H9 (cell line): Measurements from ENCODE around the gene PCDH17. TPM values are rescaled to one million over a fixed set of nuclear protein-coding genes. Genes with fewer than 3 reads are reported as not detected.

Experiments used
- DNase-seq: peaks from one replicate; pipeline ENCODE4 v3.0.0-alpha.2; 2017
- H2AFZ ChIP-seq: one replicate; pipeline ENCODE4 v1.6.1; 2013; ENCODE audit warnings: mild to moderate bottlenecking, low read length, control low read depth, moderate library complexity
- H2AK5ac ChIP-seq: 2 replicates; pipeline ENCODE4 v1.6.1; 2013; ENCODE audit warnings: low read length, control low read depth, mixed read lengths; ENCODE audit not compliant: insufficient read length
- H2BK120ac ChIP-seq: one replicate; pipeline ENCODE4 v1.6.1; 2013; ENCODE audit warnings: low read depth, mild to moderate bottlenecking, low read length, control low read depth, inconsistent platforms; ENCODE audit not compliant: poor library complexity, severe bottlenecking
- H2BK12ac ChIP-seq: 2 replicates; pipeline ENCODE4 v1.6.1; 2013; ENCODE audit warnings: low read length, control low read depth, mixed read lengths, low read depth; ENCODE audit not compliant: insufficient read length
- H2BK15ac ChIP-seq: 2 replicates; pipeline ENCODE4 v1.6.1; 2013; ENCODE audit warnings: low read depth, low read length, control low read depth
- H2BK20ac ChIP-seq: one replicate; pipeline ENCODE4 v1.6.1; 2013; ENCODE audit warnings: low read depth, mild to moderate bottlenecking, low read length, control low read depth, inconsistent platforms; ENCODE audit not compliant: poor library complexity, severe bottlenecking
- H2BK5ac ChIP-seq: 2 replicates; pipeline ENCODE4 v1.6.1; 2013; ENCODE audit warnings: low read length, control low read depth, mixed read lengths; ENCODE audit not compliant: insufficient read length
- H3K14ac ChIP-seq: 2 replicates; pipeline ENCODE4 v1.6.1; 2013; ENCODE audit warnings: low read length, control low read depth; ENCODE audit not compliant: insufficient read depth
- H3K18ac ChIP-seq: 2 replicates; pipeline ENCODE4 v1.6.1; 2013; ENCODE audit warnings: low read depth, mild to moderate bottlenecking, mixed read lengths, low read length, control low read depth; ENCODE audit not compliant: insufficient read length
- H3K23ac ChIP-seq: 2 replicates; pipeline ENCODE4 v1.6.1; 2013; ENCODE audit warnings: low read length, control low read depth, mixed read lengths, low read depth; ENCODE audit not compliant: insufficient read length
- H3K23me2 ChIP-seq: 2 replicates; pipeline ENCODE4 v1.6.1; 2013; ENCODE audit warnings: low read depth, mild to moderate bottlenecking, mixed read lengths, low read length, control low read depth; ENCODE audit not compliant: insufficient read length, poor library complexity, severe bottlenecking
- H3K27ac ChIP-seq: 2 replicates; pipeline ENCODE4 v1.5.1; 2013; ENCODE audit warnings: low read length, control low read depth, mixed read lengths, low read depth; ENCODE audit not compliant: insufficient read length
- H3K27me3 ChIP-seq: 2 replicates; pipeline ENCODE4 v1.6.1; 2013; ENCODE audit warnings: low read length, control low read depth, inconsistent platforms; ENCODE audit not compliant: insufficient read depth
- H3K4ac ChIP-seq: 2 replicates; pipeline ENCODE4 v1.6.1; 2013; ENCODE audit warnings: low read depth, mild to moderate bottlenecking, control low read depth, inconsistent platforms, low read length, moderate library complexity
- H3K4me1 ChIP-seq: 2 replicates; pipeline ENCODE4 v1.6.1; 2013; ENCODE audit warnings: low read length, control low read depth, inconsistent platforms; ENCODE audit not compliant: insufficient read depth
- H3K4me2 ChIP-seq: 2 replicates; pipeline ENCODE4 v1.6.1; 2013; ENCODE audit warnings: low read length, control low read depth, mixed read lengths; ENCODE audit not compliant: insufficient read length, insufficient read depth
- H3K56ac ChIP-seq: 2 replicates; pipeline ENCODE4 v1.6.1; 2013; ENCODE audit warnings: low read depth, mild to moderate bottlenecking, mixed read lengths, low read length, control low read depth; ENCODE audit not compliant: insufficient read length
- H3K79me1 ChIP-seq: 2 replicates; pipeline ENCODE4 v1.6.1; 2013; ENCODE audit warnings: low read depth, mild to moderate bottlenecking, moderate library complexity, low read length, control low read depth, inconsistent platforms; ENCODE audit not compliant: insufficient read depth, poor library complexity, severe bottlenecking
- H3K79me2 ChIP-seq: 2 replicates; pipeline ENCODE4 v1.6.1; 2013; ENCODE audit warnings: low read length, control low read depth, inconsistent platforms; ENCODE audit not compliant: insufficient read depth
- H3K9ac ChIP-seq: 2 replicates; pipeline ENCODE4 v1.6.1; 2013; ENCODE audit warnings: low read length, control low read depth, mixed read lengths; ENCODE audit not compliant: insufficient read length; ENCODE audit errors: extremely low read depth
- H3K9me3 ChIP-seq: one replicate; pipeline ENCODE4 v1.6.1; 2013; ENCODE audit warnings: low read depth, low read length, inconsistent platforms; ENCODE audit not compliant: control insufficient read depth
- H3T11ph ChIP-seq: one replicate; pipeline ENCODE4 v1.6.1; 2013; ENCODE audit warnings: mild to moderate bottlenecking, low read length, control low read depth, inconsistent platforms
- H4K20me1 ChIP-seq: one replicate; pipeline ENCODE4 v1.6.1; 2013; ENCODE audit not compliant: control insufficient read depth, insufficient read length, insufficient read depth
- H4K5ac ChIP-seq: 2 replicates; pipeline ENCODE4 v1.6.1; 2013; ENCODE audit warnings: low read depth, mild to moderate bottlenecking, mixed read lengths, low read length, control low read depth; ENCODE audit not compliant: insufficient read length
- H4K8ac ChIP-seq: replicated peaks from 2 replicates; pipeline ENCODE4 v1.6.1; 2013; ENCODE audit warnings: low read length, control low read depth, mixed read lengths, low read depth; ENCODE audit not compliant: insufficient read length
- H4K91ac ChIP-seq: 2 replicates; pipeline ENCODE4 v1.6.1; 2013; ENCODE audit warnings: low read depth, mild to moderate bottlenecking, moderate library complexity, mixed read lengths, low read length, control low read depth; ENCODE audit not compliant: insufficient read length
- H3K27ac Mint-ChIP-seq, 3 experiments: 2 replicates in 2 of 3; 3 replicates in 1 of 3; pipeline ENCODE4 v1.8.0; 2020 to 2021; ENCODE audit warnings: mixed read lengths in 3 of 3, mild to moderate bottlenecking in 1 of 3, moderate library complexity in 1 of 3
- H3K27me3 Mint-ChIP-seq: 2 replicates; pipeline ENCODE4 v1.8.0; 2021; ENCODE audit warnings: low read depth, mild to moderate bottlenecking, moderate library complexity, mixed read lengths
- H3K36me3 Mint-ChIP-seq, 3 experiments: 2 replicates in 2 of 3; 3 replicates in 1 of 3; pipeline ENCODE4 v1.8.0; 2020 to 2021; ENCODE audit warnings: low read depth in 3 of 3, mixed read lengths in 3 of 3; ENCODE audit not compliant: insufficient read depth in 1 of 3
- H3K4me1 Mint-ChIP-seq, 2 experiments: 2 replicates each; pipeline ENCODE4 v1.8.0; 2020; ENCODE audit warnings: mixed read lengths in 2 of 2
- H3K4me3 Mint-ChIP-seq, 2 experiments: 2 replicates in 1 of 2; 3 replicates in 1 of 2; pipeline ENCODE4 v1.8.0; 2020 to 2021; ENCODE audit warnings: mild to moderate bottlenecking in 2 of 2, mixed read lengths in 2 of 2, moderate library complexity in 1 of 2
- H3K9me3 Mint-ChIP-seq, 2 experiments: 2 replicates in 1 of 2; 3 replicates in 1 of 2; pipeline ENCODE4 v1.8.0; 2020; ENCODE audit warnings: mild to moderate bottlenecking in 2 of 2, mixed read lengths in 2 of 2, moderate library complexity in 1 of 2
- CTCF ChIP-seq: fragments of 200-600 bp; sonication (generic); conservative IDR thresholded peaks from 3 replicates; pipeline ENCODE4 v1.8.0; 2021; ENCODE audit warnings: antibody characterized with exemption, mild to moderate bottlenecking
- WGBS: extraction: QIAGEN DNeasy Blood & Tissue Kit; methylation state at CpG from one replicate; pipeline ENCODE4 v1.1.7; 2013; ENCODE audit warnings: missing lambda C conversion rate, low lambda C conversion rate, mixed read lengths; ENCODE audit not compliant: insufficient read length; ENCODE audit errors: extremely low coverage; 5-methylcytosine and 5-hydroxymethylcytosine counted together
- total RNA-seq: library from RNA; stranded (reverse); gene quantifications from 2 replicates; pipeline ENCODE4 v1.2.1, GENCODE V29; 2021

The PCDH17 gene
- total RNA-seq, 1 experiment from 2014 or later = 0.52 TPM

DNA sequence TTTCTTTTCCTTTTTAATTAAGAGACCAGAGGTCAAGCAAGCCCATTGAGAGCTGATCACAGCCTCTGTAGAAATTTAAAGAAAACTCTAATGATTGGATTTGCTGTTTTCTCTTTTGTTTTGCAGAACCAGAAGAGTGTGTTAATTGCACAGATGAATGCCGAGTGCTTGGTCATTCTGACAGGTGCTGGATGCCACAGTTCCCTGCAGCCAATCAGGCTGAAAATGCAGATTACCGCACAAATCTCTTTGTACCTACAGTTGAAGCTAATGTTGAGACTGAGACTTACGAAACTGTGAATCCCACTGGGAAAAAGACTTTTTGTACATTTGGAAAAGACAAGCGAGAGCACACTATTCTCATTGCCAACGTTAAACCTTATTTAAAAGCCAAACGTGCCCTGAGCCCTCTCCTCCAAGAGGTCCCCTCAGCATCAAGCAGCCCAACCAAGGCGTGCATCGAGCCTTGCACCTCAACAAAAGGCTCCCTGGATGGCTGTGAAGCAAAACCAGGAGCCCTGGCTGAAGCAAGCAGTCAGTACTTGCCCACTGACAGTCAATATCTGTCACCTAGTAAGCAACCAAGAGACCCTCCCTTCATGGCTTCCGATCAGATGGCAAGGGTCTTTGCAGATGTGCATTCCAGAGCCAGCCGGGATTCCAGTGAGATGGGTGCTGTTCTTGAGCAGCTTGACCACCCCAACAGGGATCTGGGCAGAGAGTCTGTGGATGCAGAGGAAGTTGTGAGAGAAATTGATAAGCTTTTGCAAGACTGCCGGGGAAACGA lies 93.1 kb downstream of the PCDH17 start:
- Histone ChIP-seq H3K23ac (no peak overlapping the region), H2BK12ac (no peak overlapping the region), H4K5ac (no peak overlapping the region), H3K23me2 (no peaks in the 10 kb centered on the region), H3K56ac (no peak overlapping the region), H3K79me2 (no peaks in the 10 kb centered on the region), H3K79me1 (no peaks in the 10 kb centered on the region), H3K4me1 (0 out of 2 replicates have a peak, but pooled peaks cover 2% of the 10 kb centered on the region), H3K4ac (no peak overlapping the region), H2AK5ac (no peak overlapping the region), H3K18ac (peak overlapping the region; percentile 50), H2BK15ac (no peak overlapping the region), H3K9ac (no peak overlapping the region), H3K27ac (no peak overlapping the region), H3K9me3 (no peaks in the 10 kb centered on the region), H3K4me2 (no peak overlapping the region), H3K27me3 (no peaks in the 10 kb centered on the region), H4K20me1 (no peaks in the 10 kb centered on the region), H3T11ph (no peak overlapping the region), H2BK5ac (no peak overlapping the region), H2BK120ac (no peak overlapping the region), H3K14ac (no peak overlapping the region), H2BK20ac (no peak overlapping the region), H4K91ac (no peak overlapping the region), H4K8ac (no peak overlapping the region), H2AFZ (no peak overlapping the region)
- WGBS = no CpG with 5 or more reads among the region's 12 CpGs
- Mint-ChIP-seq H3K4me3 (no peak overlapping the region), H3K27me3 (peaks cover 1% of the 10 kb centered on the region; the same call in 1 of the 2 replicates), H3K27ac (no peak overlapping the region), H3K4me1 (peaks cover 16 to 24% of the 10 kb centered on the region in 2 experiments), H3K36me3 (no peaks in the 10 kb centered on the region), H3K9me3 (no peaks in the 10 kb centered on the region)
- peak; percentile 30 for DNase-seq
- no peak for TF ChIP-seq CTCF
